DOHH2 (cell line): ENCODE results near the gene TP53BP2.

Source experiments
- H3F3A ChIP-seq: fragments of 200-600 bp; sonication (generic), shearing (Covaris generic); 2 replicates; pipeline ENCODE4 v1.6.0; 2016; ENCODE audit warnings: antibody characterized with exemption, mild to moderate bottlenecking; ENCODE audit not compliant: control insufficient read depth, insufficient read depth
- H3K27ac ChIP-seq: fragments of 200-600 bp; sonication (generic); 2 replicates; pipeline ENCODE4 v1.5.1; 2014; ENCODE audit warnings: low read depth, mild to moderate bottlenecking, low read length, moderate library complexity
- H3K27me3 ChIP-seq: fragments of 200-600 bp; sonication (generic); 2 replicates; pipeline ENCODE4 v1.6.1; 2014; ENCODE audit warnings: mild to moderate bottlenecking, low read length, mixed read lengths; ENCODE audit not compliant: control insufficient read depth
- H3K36me3 ChIP-seq: fragments of 200-600 bp; sonication (generic); 2 replicates; pipeline ENCODE4 v1.6.1; 2014; ENCODE audit warnings: mild to moderate bottlenecking, low read length, moderate library complexity, mixed read lengths; ENCODE audit not compliant: control insufficient read depth
- H3K4me1 ChIP-seq: fragments of 200-600 bp; sonication (generic); 2 replicates; pipeline ENCODE4 v1.6.1; 2014; ENCODE audit warnings: mild to moderate bottlenecking, low read length, mixed read lengths; ENCODE audit not compliant: control insufficient read depth
- H3K4me2 ChIP-seq: fragments of 200-600 bp; sonication (generic); 2 replicates; pipeline ENCODE4 v1.6.0; 2014; ENCODE audit warnings: mild to moderate bottlenecking, low read length, moderate library complexity
- H3K4me3 ChIP-seq: fragments of 200-600 bp; sonication (generic); 2 replicates; pipeline ENCODE4 v1.5.1; 2014; ENCODE audit warnings: mild to moderate bottlenecking, low read length, mixed read lengths
- H3K79me2 ChIP-seq: fragments of 200-600 bp; sonication (generic); 2 replicates; pipeline ENCODE4 v1.6.1; 2014; ENCODE audit warnings: mild to moderate bottlenecking, low read length, mixed read lengths; ENCODE audit not compliant: control insufficient read depth
- H3K9me2 ChIP-seq: fragments of 200-600 bp; sonication (generic); replicated peaks from 2 replicates; pipeline ENCODE4 v1.6.1; 2014; ENCODE audit warnings: mild to moderate bottlenecking, low read length, mixed read lengths; ENCODE audit not compliant: control insufficient read depth
- H3K9me3 ChIP-seq: fragments of 200-600 bp; sonication (generic); 2 replicates; pipeline ENCODE4 v1.6.1; 2014; ENCODE audit warnings: antibody characterized with exemption, low read length, mixed read lengths; ENCODE audit not compliant: control insufficient read depth, insufficient read depth
- H4K20me1 ChIP-seq: fragments of 200-600 bp; sonication (generic); 2 replicates; pipeline ENCODE4 v1.6.0; 2014; ENCODE audit warnings: low read depth, mild to moderate bottlenecking, antibody characterized with exemption, low read length, moderate library complexity; ENCODE audit not compliant: control insufficient read depth, insufficient read depth
- EZH2phosphoT487 ChIP-seq: fragments of 200-600 bp; sonication (generic); IDR thresholded peaks from 2 replicates; pipeline ENCODE4 v1.6.1; 2017; ENCODE audit warnings: borderline replicate concordance, mild to moderate bottlenecking, antibody characterized with exemption, low read length, moderate library complexity, mixed read lengths
- TF ChIP-seq, protein P1 (sequence below): fragments of 200-600 bp; sonication (generic); IDR thresholded peaks from one replicate; pipeline ENCODE4 v1.5.1; 2014; ENCODE audit warnings: antibody characterized with exemption, mild to moderate bottlenecking, low read depth, low read length; ENCODE audit not compliant: poor library complexity, severe bottlenecking

Gene TP53BP2

DNA sequence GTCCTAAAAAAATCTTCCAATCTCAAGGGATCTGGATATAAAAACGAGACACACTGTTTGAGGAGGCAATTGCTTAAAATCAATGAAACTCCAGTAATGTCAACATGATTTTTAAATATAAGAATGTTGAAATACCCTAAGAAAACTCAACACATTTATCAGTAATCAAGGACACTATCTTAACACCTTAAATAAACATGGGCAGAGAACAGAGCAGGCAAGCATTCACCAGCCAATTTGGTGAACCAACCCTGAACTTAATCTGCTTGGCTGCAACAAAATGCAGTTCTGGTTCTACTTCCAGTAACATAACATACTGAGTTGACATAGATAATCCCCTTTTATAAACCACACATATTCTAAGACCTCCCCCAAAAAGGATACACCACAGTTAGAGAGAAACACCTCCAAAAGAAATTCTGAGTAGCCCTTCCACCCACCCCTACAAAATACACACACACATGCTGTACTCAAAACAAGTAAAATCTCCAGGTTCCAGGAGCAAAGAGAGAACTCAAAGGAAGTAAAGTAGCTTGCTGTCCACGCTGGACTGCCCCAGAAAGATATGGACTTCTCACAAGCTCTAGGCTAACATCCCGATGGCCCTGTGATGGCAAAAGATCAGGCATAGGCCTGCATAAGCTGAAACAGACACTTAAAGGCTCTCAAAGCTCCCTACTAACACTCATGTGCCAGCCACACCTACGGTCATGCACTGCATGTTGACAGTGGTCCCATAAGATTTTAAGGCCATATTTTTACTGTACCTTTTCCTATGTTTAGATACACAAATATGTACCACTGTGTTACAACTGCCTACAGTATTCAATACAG lies 30.5 kb downstream of the TP53BP2 start:
- Histone ChIP-seq H3K36me3 (peaks cover 30% of the 10 kb centered on the region), H3K9me2 (no peaks in the 10 kb centered on the region), H3K79me2 (peaks cover 15% of the 10 kb centered on the region), H3K4me3 (no peak overlapping the region), H4K20me1 (no peaks in the 10 kb centered on the region), H3K27me3 (no peaks in the 10 kb centered on the region), H3K4me2 (no peak overlapping the region), H3K4me1 (peaks cover 14% of the 10 kb centered on the region), H3K27ac (no peak overlapping the region), H3F3A (no peaks in the 10 kb centered on the region), H3K9me3 (no peaks in the 10 kb centered on the region)
- TF ChIP-seq, protein P1, sequence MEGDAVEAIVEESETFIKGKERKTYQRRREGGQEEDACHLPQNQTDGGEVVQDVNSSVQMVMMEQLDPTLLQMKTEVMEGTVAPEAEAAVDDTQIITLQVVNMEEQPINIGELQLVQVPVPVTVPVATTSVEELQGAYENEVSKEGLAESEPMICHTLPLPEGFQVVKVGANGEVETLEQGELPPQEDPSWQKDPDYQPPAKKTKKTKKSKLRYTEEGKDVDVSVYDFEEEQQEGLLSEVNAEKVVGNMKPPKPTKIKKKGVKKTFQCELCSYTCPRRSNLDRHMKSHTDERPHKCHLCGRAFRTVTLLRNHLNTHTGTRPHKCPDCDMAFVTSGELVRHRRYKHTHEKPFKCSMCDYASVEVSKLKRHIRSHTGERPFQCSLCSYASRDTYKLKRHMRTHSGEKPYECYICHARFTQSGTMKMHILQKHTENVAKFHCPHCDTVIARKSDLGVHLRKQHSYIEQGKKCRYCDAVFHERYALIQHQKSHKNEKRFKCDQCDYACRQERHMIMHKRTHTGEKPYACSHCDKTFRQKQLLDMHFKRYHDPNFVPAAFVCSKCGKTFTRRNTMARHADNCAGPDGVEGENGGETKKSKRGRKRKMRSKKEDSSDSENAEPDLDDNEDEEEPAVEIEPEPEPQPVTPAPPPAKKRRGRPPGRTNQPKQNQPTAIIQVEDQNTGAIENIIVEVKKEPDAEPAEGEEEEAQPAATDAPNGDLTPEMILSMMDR, result no peak
- TF ChIP-seq EZH2phosphoT487, result no peak

DNA sequence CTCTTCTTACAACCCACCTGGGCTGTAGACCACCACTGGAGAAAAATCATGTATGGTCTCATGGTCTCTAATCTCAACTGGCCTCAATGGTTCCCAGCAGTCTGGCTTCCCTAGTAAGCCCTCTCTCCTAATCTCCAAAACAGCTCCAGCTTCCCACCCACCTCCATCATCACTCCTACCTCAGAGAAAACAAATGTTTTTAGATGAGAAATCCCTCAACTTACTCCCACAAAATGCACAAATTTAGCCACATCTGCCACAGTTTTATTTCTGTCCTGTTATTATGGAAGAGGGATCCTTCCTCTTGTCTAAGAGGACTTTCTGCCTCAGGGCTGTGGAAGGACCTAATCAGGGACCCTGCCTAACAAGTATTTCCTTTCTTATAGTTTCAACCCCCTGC lies 32.1 kb downstream of the TP53BP2 start:
- Histone ChIP-seq H3K9me3 (no peaks in the 10 kb centered on the region), H3K27me3 (no peaks in the 10 kb centered on the region), H3K4me1 (peaks cover 14% of the 10 kb centered on the region), H3K4me2 (no peak overlapping the region), H4K20me1 (no peaks in the 10 kb centered on the region), H3F3A (no peaks in the 10 kb centered on the region), H3K9me2 (no peaks in the 10 kb centered on the region), H3K4me3 (no peak overlapping the region), H3K79me2 (peaks cover 15% of the 10 kb centered on the region), H3K36me3 (peaks cover 24% of the 10 kb centered on the region), H3K27ac (no peak overlapping the region)
- TF ChIP-seq, protein P1, result no peak
- no peak for TF ChIP-seq EZH2phosphoT487

DNA sequence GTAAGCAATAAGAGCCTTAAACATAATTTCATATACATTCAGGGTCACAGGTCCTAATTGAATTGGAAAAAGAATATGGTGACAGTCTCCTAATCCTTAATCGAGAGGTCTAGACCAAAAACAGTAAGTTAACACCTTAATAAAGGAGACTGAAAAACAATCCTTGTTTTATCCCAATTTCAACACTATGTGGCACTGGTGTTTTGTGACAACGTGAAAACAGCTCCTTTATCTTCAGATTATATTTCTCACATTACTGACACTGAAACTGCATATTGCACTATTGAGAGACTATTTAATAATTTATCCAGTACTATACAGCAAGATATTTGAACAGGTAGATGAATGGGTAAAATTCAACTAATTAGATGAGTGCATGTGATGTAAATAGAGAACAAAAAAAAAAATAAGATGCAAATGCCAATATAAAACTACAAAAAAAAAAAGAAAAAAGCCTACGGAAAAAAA lies 34.1 kb downstream of the TP53BP2 start:
- Histone ChIP-seq H3K27me3 (no peaks in the 10 kb centered on the region), H3K9me2 (no peaks in the 10 kb centered on the region), H3K4me2 (no peak overlapping the region), H3K36me3 (peaks cover 34% of the 10 kb centered on the region), H3K9me3 (no peaks in the 10 kb centered on the region), H3K4me3 (no peak overlapping the region), H3K27ac (no peak overlapping the region), H4K20me1 (no peaks in the 10 kb centered on the region), H3F3A (no peaks in the 10 kb centered on the region), H3K79me2 (peaks cover 15% of the 10 kb centered on the region), H3K4me1 (peaks cover 14% of the 10 kb centered on the region)
- TF ChIP-seq, protein P1, result peak; percentile 45
- no peak for TF ChIP-seq EZH2phosphoT487
